ENCODE data around the gene SV2C.

Gene SV2C

GRCh38 chr5:76256116-76256889 lies 173.1 kb downstream of the SV2C start:
- peak; percentile 78 for DNase-seq (ENCODE audit: low spot score)

DNA sequence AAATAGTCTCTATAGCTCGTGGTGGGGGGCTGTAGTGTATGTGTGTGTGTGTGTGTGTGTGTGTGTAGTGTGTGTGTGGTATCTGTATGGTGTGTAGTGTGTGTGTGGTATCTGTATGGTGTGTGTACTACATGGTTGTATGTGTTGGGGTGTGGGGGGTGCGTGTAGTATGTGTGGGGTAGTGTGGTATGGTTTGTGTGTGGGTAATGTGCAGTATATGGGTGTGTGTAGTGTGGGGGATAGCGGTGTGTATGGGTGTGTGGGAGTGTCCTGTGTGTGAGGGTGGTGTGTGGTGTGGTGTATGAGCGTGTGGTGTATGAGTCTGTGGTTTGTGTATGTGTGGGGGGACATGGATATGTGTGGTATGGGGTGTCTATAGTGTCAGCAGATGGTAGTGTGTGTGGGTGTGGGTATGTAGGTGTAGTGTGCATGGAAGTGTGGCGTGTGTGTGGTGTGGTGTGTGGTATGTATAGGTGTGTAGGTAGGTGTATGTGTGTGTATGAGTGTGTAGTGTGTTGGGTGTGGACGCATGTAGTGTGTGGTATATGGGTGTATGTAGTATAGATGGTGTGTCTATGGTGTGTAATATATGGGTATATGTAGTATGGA lies 174.1 kb downstream of the SV2C start:
- DNase-seq (ENCODE audit: low spot score) = no peak

GRCh38 chr5:76257897-76258296 lies 174.7 kb downstream of the SV2C start:
- no peak for DNase-seq (ENCODE audit: low spot score)

- no peak for DNase-seq (ENCODE audit: low spot score)
Measured at GRCh38 chr5:76264681-76265080, 181.5 kb downstream of the SV2C start.

DNA sequence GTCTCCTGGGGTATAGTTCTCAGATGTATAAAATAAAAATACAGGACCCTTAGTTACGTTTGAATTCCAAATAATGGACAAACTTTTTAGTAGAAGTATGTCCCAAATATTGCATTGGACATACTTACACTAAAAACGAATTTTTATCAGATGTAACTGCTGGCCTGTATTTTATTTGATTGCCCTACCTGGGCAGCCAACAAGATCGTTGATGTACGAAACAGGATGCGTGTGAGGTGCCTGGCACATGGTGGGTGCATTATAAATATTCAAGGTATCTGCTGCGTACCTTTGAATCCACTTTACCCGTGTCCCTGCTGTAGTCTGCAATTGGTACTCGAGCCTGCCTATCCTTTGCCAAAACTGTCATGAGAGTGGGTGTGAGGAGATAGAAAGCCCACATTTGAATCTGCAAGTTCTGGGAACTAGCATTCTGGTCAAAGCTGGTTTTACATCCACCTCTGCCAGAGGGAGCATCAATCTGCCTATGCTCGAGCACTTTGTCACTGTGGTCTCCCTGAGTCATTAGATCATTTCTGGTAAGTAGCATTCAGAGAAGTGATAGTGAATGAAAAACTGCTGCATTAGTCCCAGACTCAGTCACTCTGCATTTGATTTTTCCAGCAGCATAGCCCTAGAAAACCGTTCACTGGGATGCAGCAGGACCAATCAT lies 186.2 kb downstream of the SV2C start:
- DNase-seq (ENCODE audit: low spot score) = no peak

GRCh38 chr5:76269932-76270610 lies 186.9 kb downstream of the SV2C start:
- no peak for DNase-seq (ENCODE audit: low spot score)

DNA sequence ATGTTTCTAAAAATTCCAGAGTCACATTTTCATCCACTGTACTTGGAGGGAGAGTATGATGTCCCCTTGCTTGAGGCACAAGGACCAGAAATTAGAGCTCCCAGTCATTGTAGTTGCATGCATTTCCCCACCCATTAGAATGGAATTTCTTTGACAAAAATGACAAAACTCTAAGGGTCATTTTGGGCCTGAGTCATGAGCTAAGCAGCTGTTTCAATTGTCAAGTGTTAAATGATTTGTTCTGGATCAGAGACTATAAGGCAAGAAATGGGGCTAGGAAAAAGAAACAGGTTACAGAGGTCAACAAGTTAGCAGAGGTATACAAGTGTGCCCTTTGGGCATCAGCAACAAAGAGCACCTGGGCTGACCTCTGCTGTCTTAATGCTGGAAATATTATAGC lies 188.7 kb downstream of the SV2C start:
- no peak for DNase-seq (ENCODE audit: low spot score)

DNA sequence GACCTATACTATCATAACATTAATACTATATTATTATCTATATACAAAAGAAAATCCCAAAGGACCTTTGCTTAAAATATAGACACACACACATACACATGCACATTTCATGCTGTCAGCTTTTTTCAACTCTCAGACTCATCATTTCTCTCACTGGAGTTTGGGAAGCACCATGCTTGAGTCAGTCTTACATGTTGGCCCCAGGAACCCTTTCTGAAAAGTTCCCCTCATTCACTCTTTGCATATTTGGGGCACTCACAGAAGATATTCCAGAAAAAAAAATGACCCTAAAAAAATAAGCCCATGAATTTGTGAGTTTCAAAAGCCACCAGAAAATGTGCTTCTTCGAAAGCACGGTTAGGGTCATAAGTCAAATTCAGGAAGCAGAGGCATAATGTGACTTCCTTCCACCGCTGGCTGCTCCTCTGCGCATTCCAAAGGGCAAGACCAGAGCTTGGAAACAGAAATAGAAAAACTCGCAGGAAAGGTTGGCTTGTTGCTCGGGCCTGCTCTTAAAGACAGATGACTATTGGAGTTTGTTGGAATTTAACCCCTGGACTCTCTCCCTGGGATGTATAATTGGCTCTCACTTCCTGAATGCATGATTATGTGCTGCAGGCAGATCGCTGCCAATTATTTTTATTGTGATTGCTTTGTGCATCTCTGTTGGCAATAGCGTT lies 190.2 kb downstream of the SV2C start:
- DNase-seq (ENCODE audit: low spot score) = no peak

GRCh38 chr5:76274571-76274970 lies 191.4 kb downstream of the SV2C start:
- DNase-seq (ENCODE audit: low spot score) = no peak

DNA sequence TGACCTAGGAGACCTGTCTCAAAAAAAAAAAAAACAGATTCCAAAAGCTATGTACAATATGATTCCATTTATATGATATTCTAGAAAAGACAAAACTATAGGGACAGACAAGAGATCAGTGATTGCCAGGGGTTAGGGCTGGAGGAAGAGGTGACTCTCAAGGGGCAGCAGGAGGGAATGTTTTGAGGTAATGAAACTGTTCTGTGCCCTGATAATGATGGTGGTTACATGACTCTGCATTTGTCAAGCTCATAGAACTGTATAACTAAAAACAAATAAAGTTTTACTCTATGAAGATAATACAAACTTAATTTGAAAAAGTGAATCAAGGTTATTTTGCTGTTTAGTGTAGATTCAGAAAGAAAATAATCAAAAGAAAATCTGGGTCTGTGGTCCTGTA lies 194.6 kb downstream of the SV2C start:
- DNase-seq (ENCODE audit: low spot score) = no peak

DNA sequence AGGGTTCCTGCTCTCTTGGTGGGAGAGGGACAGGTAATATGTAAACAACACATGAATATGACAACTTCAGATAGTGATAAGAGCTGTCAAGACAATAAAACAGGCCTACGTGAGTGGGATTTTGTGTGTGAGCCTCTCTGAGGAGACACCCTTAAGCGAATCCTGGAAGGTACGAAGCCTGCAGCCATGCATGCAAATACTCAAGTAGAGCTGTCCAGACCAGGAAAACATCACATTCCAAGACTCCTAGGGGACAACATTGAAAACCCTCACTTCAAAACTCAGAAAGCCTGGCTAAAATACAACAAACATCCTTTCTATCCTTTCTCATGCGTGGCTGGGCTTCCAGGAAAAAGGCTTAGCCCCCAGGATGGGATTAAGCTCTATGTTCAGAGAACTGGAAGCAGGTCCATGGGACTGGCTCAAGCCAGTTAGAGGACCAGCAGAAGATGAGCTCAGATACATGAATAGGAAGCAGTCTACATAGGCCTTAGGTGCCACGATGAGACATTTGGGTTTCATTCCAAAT lies 195.1 kb downstream of the SV2C start:
- DNase-seq (ENCODE audit: low spot score) = no peak

DNA sequence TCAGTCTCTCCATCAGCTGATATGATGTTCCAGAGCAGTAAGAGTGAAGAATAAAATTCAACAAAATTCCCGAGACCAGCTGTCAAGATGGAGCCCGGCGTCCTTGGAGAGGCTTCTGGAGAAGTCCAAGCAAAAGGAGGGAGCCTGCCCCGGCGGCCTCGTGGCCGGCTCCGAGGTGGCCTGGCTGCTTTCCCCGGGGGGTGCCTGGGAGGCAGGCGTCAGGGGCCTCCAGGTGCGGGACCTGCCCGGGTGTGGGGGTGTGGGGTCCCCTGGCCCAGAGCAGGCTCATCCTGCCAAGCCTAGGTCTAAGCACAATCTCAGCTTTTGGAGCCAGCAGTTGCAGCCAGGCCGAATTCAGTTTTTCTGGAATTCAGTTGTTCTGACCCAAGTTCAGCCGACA lies 197.3 kb downstream of the SV2C start:
- DNase-seq (ENCODE audit: low spot score) = no peak

DNA sequence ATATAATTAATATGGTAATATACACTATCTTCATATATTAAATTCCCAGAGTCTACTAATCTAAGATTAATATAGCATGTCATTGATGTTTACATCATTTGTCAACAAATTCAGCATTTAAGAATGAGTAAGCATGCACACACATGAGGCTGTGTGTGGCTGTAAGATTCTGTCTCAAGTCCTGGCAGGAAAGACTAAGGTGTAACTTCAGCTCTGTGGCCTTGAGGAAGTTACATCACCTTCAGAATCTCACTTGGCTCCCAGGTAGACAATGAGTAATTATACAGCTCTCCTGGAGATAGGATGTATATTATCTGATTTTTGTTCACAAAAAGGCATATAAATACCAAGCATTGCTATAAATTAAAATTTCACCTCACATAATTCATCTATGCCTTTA lies 200.5 kb downstream of the SV2C start:
- no peak for DNase-seq (ENCODE audit: low spot score)

GRCh38 chr5:76289692-76290091 lies 206.5 kb downstream of the SV2C start:
- DNase-seq (ENCODE audit: low spot score) = no peak

- DNase-seq (ENCODE audit: low spot score) = no peak
Measured at GRCh38 chr5:76290321-76290757, 207.2 kb downstream of the SV2C start.

- DNase-seq (ENCODE audit: low spot score) = no peak
Measured at GRCh38 chr5:76291305-76292077, 208.3 kb downstream of the SV2C start.

GRCh38 chr5:76292620-76293322 lies 209.6 kb downstream of the SV2C start:
- DNase-seq (ENCODE audit: low spot score) = peak; percentile 6

- no peak for DNase-seq (ENCODE audit: low spot score)
Measured at GRCh38 chr5:76294573-76294972, 211.4 kb downstream of the SV2C start.

DNA sequence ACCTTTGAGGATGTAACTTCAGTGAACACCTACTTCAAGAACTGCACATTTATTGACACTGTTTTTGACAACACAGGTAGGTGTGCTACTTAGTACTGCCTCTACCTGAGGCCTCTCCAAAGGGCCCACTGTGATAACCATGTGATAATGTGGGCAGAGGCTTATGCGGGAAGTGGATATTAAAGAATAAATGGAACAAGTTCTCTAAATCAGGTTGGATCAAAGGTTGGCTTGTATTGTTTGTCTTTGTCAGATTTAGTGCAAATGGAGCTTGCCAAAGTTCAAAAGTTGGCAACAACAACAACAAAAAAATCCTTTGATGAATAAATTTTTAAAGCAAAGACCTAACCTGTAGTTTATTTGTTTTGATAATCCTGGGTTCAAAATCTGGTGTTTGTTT lies 215.7 kb downstream of the SV2C start:
- DNase-seq (ENCODE audit: low spot score) = no peak

DNA sequence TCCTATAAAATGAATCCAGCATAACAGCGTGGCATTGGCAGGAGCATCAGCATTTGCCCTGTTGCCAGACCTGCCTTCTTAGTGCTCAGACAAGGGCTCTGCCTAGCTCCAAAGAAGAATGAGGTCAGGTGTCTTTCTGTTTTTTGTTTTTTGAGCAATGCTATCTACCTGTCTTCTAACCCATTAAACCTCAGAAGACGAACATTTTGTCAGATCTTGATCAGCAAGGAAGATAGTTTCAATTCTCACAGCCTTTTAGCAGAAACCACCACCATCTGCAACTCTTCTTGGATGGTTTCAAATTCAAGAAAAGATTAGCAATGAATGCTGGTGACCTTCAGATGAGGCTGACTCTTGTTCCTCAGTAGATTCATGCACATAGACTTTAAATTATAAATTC lies 216.4 kb downstream of the SV2C start:
- no peak for DNase-seq (ENCODE audit: low spot score)
